Measurements from ENCODE around the gene SLC17A4. TPM values are rescaled to one million over a fixed set of nuclear protein-coding genes. Genes with fewer than 3 reads are reported as not detected.

Gene SLC17A4
- total RNA-seq, 2 experiments from 2014 or later: not detected

DNA sequence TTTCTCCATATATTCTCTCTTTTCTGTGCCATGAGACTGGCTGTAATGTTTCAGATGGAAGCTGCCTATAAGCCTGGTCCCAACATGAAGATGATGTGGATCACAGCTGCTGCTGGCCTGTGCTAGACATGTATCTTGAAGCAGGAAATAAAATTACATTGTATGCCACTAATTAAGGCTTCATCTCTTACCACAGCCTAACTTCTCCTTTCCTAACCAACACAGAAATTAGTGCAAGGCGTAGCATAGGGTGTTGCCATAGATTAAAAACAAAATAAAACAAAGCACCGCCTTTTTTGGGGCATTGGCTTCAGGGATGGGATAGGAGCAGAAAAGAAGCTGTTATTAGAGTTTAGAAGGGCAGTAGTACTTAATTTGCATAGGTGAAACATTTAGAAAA lies 4.7 kb upstream of the SLC17A4 start:
- ATAC-seq (no peak), DNase-seq (no peak)
- no peaks in the 10 kb centered on the region for H3K9me3 Mint-ChIP-seq
- H3K27me3 Mint-ChIP-seq: peaks cover 2% of the 10 kb centered on the region
- H3K27ac Mint-ChIP-seq: no peak overlapping the region
- ChIA-PET POLR2A (interaction anchor here (0.6 to 0.8 kb wide), 2 partner anchors 267 to 276 kb away, joined by 3 to 5 read pairs; no protein-coding TSS in a partner anchor), CTCF (interaction anchor here (0.9 to 1.7 kb wide), 2 partner anchors 11 to 30 kb away, joined by 3 to 5 read pairs; no protein-coding TSS in a partner anchor)
- no peaks in the 10 kb centered on the region for H3K36me3 Mint-ChIP-seq (ENCODE audit: low read depth)
- H3K4me1 Mint-ChIP-seq (ENCODE audit: low read depth): no peaks in the 10 kb centered on the region
- H3K4me3 Mint-ChIP-seq: no peak overlapping the region
- no peak for TF ChIP-seq CTCF (IDR thresholded peaks at IDR 0.05)
- intact Hi-C loops (cut with micrococcal nuclease): no loop called here

GRCh38 chr6:25750906-25751305 lies 3.6 kb upstream of the SLC17A4 start:
- CTCF ChIA-PET: interaction anchor here (0.6 to 1.7 kb wide), 3 partner anchors 10 to 242 kb away, joined by 3 to 5 read pairs (median 5); no protein-coding TSS in a partner anchor
- no peak for ATAC-seq
- Mint-ChIP-seq H3K27ac (no peak overlapping the region), H3K4me3 (no peak overlapping the region), H3K4me1 (ENCODE audit: low read depth) (no peaks in the 10 kb centered on the region), H3K36me3 (ENCODE audit: low read depth) (no peaks in the 10 kb centered on the region), H3K9me3 (no peaks in the 10 kb centered on the region), H3K27me3 (peaks cover 2% of the 10 kb centered on the region)
- no peak for TF ChIP-seq CTCF (IDR thresholded peaks at IDR 0.05)
- intact Hi-C loops (cut with micrococcal nuclease): no loop called here
- POLR2A ChIA-PET: interaction anchor here (0.5 kb wide), 1 partner anchor 92 kb away, joined by 3 read pairs; no protein-coding TSS in a partner anchor
- no peak for DNase-seq

DNA sequence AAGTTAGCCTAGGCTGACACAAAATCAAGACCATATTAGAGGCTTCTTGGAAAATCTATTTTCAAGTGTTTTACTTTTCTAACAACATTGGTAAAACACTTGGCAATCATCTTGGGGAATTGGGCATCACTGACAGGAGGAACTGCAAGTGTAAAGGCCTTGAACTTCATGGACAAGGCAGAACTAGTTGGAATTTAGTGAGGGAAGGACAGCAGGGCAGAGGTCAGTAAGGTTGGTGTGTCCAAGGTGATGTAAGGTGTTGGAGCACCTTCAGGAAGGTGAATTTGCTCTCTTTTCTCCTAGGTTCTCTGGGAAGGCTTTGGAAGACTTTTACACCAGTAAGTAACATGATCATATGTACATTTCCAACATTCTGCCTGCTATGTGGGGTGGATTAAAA lies 1.5 kb upstream of the SLC17A4 start:
- ChIA-PET CTCF (no interaction called here), POLR2A (no interaction called here)
- Mint-ChIP-seq H3K4me1 (ENCODE audit: low read depth) (no peaks in the 10 kb centered on the region), H3K27me3 (peaks cover 2% of the 10 kb centered on the region), H3K27ac (no peak overlapping the region), H3K9me3 (no peaks in the 10 kb centered on the region), H3K4me3 (no peak overlapping the region), H3K36me3 (ENCODE audit: low read depth) (no peaks in the 10 kb centered on the region)
- TF ChIP-seq CTCF (IDR thresholded peaks at IDR 0.05): no peak
- ATAC-seq (no peak), DNase-seq (no peak)
- intact Hi-C loops (cut with micrococcal nuclease): no loop called here

DNA sequence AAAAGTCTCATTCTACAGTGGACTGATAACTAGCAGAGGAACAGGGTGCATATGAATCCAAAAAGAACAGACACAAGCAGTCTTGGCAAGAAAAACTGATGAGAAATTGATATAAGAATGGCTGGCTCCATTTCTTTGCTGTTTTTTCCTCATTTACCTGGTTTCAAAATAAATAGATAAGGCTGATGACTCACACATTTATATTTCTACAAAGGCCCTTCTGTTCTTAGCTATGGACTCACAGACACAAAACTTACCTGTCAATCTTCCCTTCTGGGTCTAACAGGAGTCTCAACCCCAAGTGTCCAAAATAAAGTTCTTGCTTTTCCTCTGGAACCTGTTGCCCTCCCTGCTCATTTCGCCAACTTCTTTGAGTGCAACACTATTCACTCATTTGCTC lies 941 bp downstream of the SLC17A4 start:
- H3K4me1 Mint-ChIP-seq (ENCODE audit: low read depth): no peaks in the 10 kb centered on the region
- no peaks in the 10 kb centered on the region for H3K9me3 Mint-ChIP-seq
- H3K27ac Mint-ChIP-seq: no peak overlapping the region
- TF ChIP-seq CTCF (IDR thresholded peaks at IDR 0.05): no peak
- no peak for DNase-seq
- ATAC-seq: no peak
- H3K4me3 Mint-ChIP-seq: no peak overlapping the region
- CTCF ChIA-PET: interaction anchor here (1.1 kb wide), 1 partner anchor 10 kb away, joined by 3 read pairs; no protein-coding TSS in a partner anchor
- H3K36me3 Mint-ChIP-seq (ENCODE audit: low read depth): no peaks in the 10 kb centered on the region
- POLR2A ChIA-PET: interaction anchor here (1.3 kb wide), 1 partner anchor 30 kb away, joined by 4 read pairs; no protein-coding TSS in a partner anchor
- peaks cover 5% of the 10 kb centered on the region for H3K27me3 Mint-ChIP-seq
- intact Hi-C loops (cut with micrococcal nuclease): no loop called here

DNA sequence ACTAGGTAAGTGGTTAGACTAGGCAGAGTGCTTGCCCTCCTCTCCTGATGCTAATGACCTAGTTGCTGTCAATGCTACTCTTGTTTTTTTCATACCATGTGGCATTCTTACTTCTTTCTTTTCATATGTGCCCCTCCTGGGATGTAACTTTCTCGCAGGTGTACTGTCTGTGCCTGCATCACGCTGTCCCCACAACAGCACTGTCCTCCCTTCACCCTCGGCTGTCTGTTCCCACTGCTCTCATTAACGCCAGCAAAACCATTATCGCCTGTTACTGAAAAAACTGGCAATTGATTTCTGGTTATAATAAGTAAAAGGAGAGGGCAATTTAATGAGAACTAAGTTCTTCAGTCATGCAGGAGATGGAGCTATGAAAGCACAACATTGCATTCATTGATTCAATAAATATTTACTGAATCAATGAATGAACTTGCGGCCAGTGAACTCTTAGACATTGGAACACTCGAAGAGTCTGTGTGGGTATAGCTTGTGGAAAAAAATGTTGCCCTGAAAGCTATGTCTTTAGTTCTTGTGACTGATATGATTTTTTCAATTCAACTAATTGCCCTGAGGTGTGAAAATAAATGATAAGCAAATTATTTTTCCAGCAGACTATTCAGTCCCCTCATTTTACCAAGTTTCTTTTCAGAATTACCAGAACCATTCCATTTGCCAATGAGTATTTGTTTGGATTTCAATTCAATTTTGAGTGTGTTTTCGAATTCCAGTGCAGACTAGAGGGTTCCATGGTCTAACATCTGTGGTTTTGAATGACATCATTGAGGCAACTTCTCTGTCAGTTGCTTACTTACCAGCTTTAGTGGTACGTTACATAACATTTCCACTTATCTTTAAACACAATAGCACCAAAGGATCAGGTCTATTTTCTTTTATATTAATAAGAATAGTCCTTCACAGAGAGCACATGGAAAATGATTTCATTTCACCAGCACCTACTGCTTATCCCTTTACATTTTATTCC lies 2.1 kb downstream of the SLC17A4 start:
- no peak overlapping the region for H3K27ac Mint-ChIP-seq
- no peak overlapping the region for H3K4me3 Mint-ChIP-seq
- ChIA-PET POLR2A (no interaction called here), CTCF (interaction anchor here (1.4 kb wide), 1 partner anchor 236 kb away, joined by 3 read pairs; no protein-coding TSS in a partner anchor)
- peaks cover 6% of the 10 kb centered on the region for H3K27me3 Mint-ChIP-seq
- no peaks in the 10 kb centered on the region for H3K36me3 Mint-ChIP-seq (ENCODE audit: low read depth)
- TF ChIP-seq CTCF (IDR thresholded peaks at IDR 0.05): no peak
- DNase-seq (no peak), ATAC-seq (no peak)
- intact Hi-C loops (cut with micrococcal nuclease): no loop called here
- H3K4me1 Mint-ChIP-seq (ENCODE audit: low read depth): no peaks in the 10 kb centered on the region
- no peaks in the 10 kb centered on the region for H3K9me3 Mint-ChIP-seq
